Heart left ventricle (tissue), 16 donors: ENCODE measurements around the gene TNFRSF13B. TPM values are rescaled to one million over a fixed set of nuclear protein-coding genes. Genes with fewer than 3 reads are reported as not detected.

ENCODE experiments used
- ATAC-seq, 4 donors: fragments of 200-7000 bp; cut with Tn5 transposase; one replicate each; pipeline ENCODE4 v1.9.1; 2020 to 2022; ENCODE audit warnings: moderate library complexity in 4 of 4, mild to moderate bottlenecking in 3 of 4, moderate number of reproducible peaks in 1 of 4
- DNase-seq, 5 donors: peaks; one replicate each; pipeline ENCODE4 v3.0.0-alpha.2; 2020
- H3K27ac ChIP-seq, 12 donors: fragments of 200-600 bp; sonication (generic) in 4 of 12; one replicate each; pipeline versions ENCODE4 v1.5.0 to v1.8.0; 2016 to 2022; ENCODE audit warnings: mild to moderate bottlenecking in 2 of 12
- H3K27me3 ChIP-seq, 9 donors: fragments of 200-600 bp; sonication (generic) in 2 of 9; one replicate each; pipeline versions ENCODE4 v1.5.1 to v1.8.0; 2016 to 2022; ENCODE audit warnings: mild to moderate bottlenecking in 3 of 9
- H3K36me3 ChIP-seq, 9 donors: fragments of 200-600 bp; sonication (generic) in 2 of 9; one replicate each; pipeline versions ENCODE4 v1.5.0 to v1.8.0; 2018 to 2022; ENCODE audit warnings: mild to moderate bottlenecking in 2 of 9
- H3K4me1 ChIP-seq, 12 donors: fragments of 200-600 bp; sonication (generic) in 4 of 12; one replicate each; pipeline versions ENCODE4 v1.5.0 to v1.8.0; 2016 to 2022; ENCODE audit warnings: mild to moderate bottlenecking in 3 of 12
- H3K4me3 ChIP-seq, 12 donors: fragments of 200-600 bp; sonication (generic) in 4 of 12; one replicate each; pipeline versions ENCODE4 v1.5.0 to v1.8.0; 2017 to 2022; ENCODE audit warnings: mild to moderate bottlenecking in 9 of 12, moderate library complexity in 4 of 12
- H3K9me3 ChIP-seq, 12 donors: fragments of 200-600 bp; sonication (generic) in 4 of 12; one replicate each; pipeline versions ENCODE4 v1.5.0 to v1.8.0; 2016 to 2022; ENCODE audit warnings: mild to moderate bottlenecking in 1 of 12
- CTCF ChIP-seq, 12 donors: fragments of 200-600 bp; sonication (generic) in 4 of 12; IDR thresholded peaks; one replicate each; pipeline versions ENCODE4 v1.5.0 to v1.8.0; 2018 to 2022; ENCODE audit warnings: antibody characterized with exemption in 12 of 12, mild to moderate bottlenecking in 5 of 12
- POLR2A ChIP-seq, 2 donors: fragments of 450-650 bp; IDR thresholded peaks; one replicate each; pipeline ENCODE4 v1.6.1; 2017; ENCODE audit warnings: antibody characterized with exemption in 2 of 2, mild to moderate bottlenecking in 2 of 2, moderate library complexity in 2 of 2
- WGBS, 4 donors: extraction: QIAGEN DNeasy Blood & Tissue Kit in 2 of 4; methylation state at CpG; one replicate each; pipeline versions ENCODE4 v1.1.5 to v1.1.7; 2013 to 2018; 5-methylcytosine and 5-hydroxymethylcytosine counted together
- intact Hi-C, 10 donors: fragments of 100-400 bp; cut with DNase I; formaldehyde crosslinking; loops; one replicate each; pipeline versions ENCODE4 v1.11.1 to v1.14.2; 2022
- polyA plus RNA-seq, 2 donors: library from polyadenylated mRNA; stranded (reverse); fragments of 200-250 nt; gene quantifications; one replicate each; pipeline ENCODE4 v1.2.3, GENCODE V29; 2013
- total RNA-seq, 9 donors: library from RNA; depleted of rRNA in 2 of 9; stranded (reverse); fragments of >200 nt in 2 of 9; fragmentation: NEBNext Ultra II Directional in 3 of 9; extraction: Animal tissue kit (Norgen Biotek cat#: 25700) in 3 of 9; gene quantifications; one replicate each; pipeline versions ENCODE4 v1.1.0 to v1.2.4, GENCODE V29; 2016 to 2023
- donor health status: ischemic (EF 13 %, LVEDD 7.1; RV severe dilation, severe dysfunction).
- donor health status: healthy with polysubstance abuse.
- donor health status: DM: no; HTN: yes; CAD: no.
- donor health status: DM: no; HTN: no; CAD: no.
- donor health status: ischemic (EF 25% LVEDD 6.9; RV normal size, moderate dysfunction).
- donor health status: ischemic (EF 25% LVEDD 5.7; RV mildly dilated, moderate dysfunction).
- donor health status: healthy.
- donor health status: DM: yes; HTN: yes; CAD: no.
- donor health status: ischemic (EF 35%, LVEDD 5.7; RV mildly dilated, moderate dysfunction).
- donor health status: nonischemic (EF 11% LVEDD 7.7; RV severe dilation, severe dysfunction).
- donor health status: DM: yes; HTN: yes; CAD: no.
- donor health status: PGD.
- donor health status: ischemic (EF 29% LVEDD 5.4; RV normal size, mild dysfunction).
- donor health status: nonischemic (EF 23%, LVEDD 6.1; RV moderate dilation, normal function).

TNFRSF13B gene
- total and polyA plus RNA-seq, 11 donors = not detected

- H3K4me1 ChIP-seq = peaks cover 0 to 30% (median 6%) of the 10 kb centered on the region in 12 donors
- H3K27me3 ChIP-seq = no peaks in the 10 kb centered on the region
- H3K36me3 ChIP-seq = no peaks in the 10 kb centered on the region
- H3K4me3 ChIP-seq = no peak overlapping the region
- H3K9me3 ChIP-seq = no peaks in the 10 kb centered on the region
- DNase-seq (peak; percentile 70 to 92 (median 78)), ATAC-seq (peak in 3 of 4 donors; percentile 56 to 75 (median 71))
- H3K27ac ChIP-seq = no peak overlapping the region
- WGBS, 4 donors = 20 to 24% (median 23%) methylated on average over 10 to 16 of the region's 16 CpGs
- TF ChIP-seq CTCF (IDR thresholded peaks at IDR 0.05) = peak; percentile 65 to 82 (median 76)
- TF ChIP-seq POLR2A (IDR thresholded peaks at IDR 0.05) = no peak
- intact Hi-C loops = loop anchor here in 4 of 10 donors (2.0 to 5.0 kb wide), 4 partner anchors 69 to 455 kb away; no protein-coding TSS in a partner anchor
Observed at GRCh38 chr17:16991349-16992009, 19.6 kb upstream of the TNFRSF13B start.

GRCh38 chr17:16989953-16990860, 18.3 kb upstream of the TNFRSF13B start:
- no peaks in the 10 kb centered on the region for H3K36me3 ChIP-seq
- intact Hi-C loops = loop anchor here in 6 of 10 donors (2.0 to 10.0 kb wide), 5 partner anchors 68 to 453 kb away; no protein-coding TSS in a partner anchor
- TF ChIP-seq CTCF (IDR thresholded peaks at IDR 0.05) (no peak), POLR2A (IDR thresholded peaks at IDR 0.05) (no peak)
- no peaks in the 10 kb centered on the region for H3K27me3 ChIP-seq
- peaks cover 0 to 30% (median 6%) of the 10 kb centered on the region in 12 donors for H3K4me1 ChIP-seq
- H3K27ac ChIP-seq = peak overlapping the region in 1 of 12 donors; percentile 82
- H3K9me3 ChIP-seq = no peaks in the 10 kb centered on the region
- no peak for DNase-seq
- 91 to 96% (median 93%) methylated on average over 9 to 11 of the region's 11 CpGs for WGBS, 4 donors
- H3K4me3 ChIP-seq = no peak overlapping the region
- ATAC-seq = no peak

- ATAC-seq = no peak
- intact Hi-C loops = loop anchor here in 2 of 10 donors (5.0 to 10.0 kb wide), 2 partner anchors 67 to 445 kb away; no protein-coding TSS in a partner anchor
Observed at GRCh38 chr17:16989230-16989952, 17.5 kb upstream of the TNFRSF13B start.

More at GRCh38 chr17:16989230-16989952, 17.5 kb upstream of the TNFRSF13B start:
- Histone ChIP-seq H3K9me3 (no peaks in the 10 kb centered on the region), H3K27me3 (no peaks in the 10 kb centered on the region), H3K4me3 (no peak overlapping the region), H3K27ac (peak overlapping the region in 1 of 12 donors; percentile 82), H3K4me1 (peaks cover 0 to 30% (median 6%) of the 10 kb centered on the region in 12 donors), H3K36me3 (no peaks in the 10 kb centered on the region)
- WGBS, 4 donors = 78 to 87% (median 85%) methylated on average over 10 to 12 of the region's 12 CpGs
- no peak for DNase-seq
- TF ChIP-seq POLR2A (IDR thresholded peaks at IDR 0.05) (no peak), CTCF (IDR thresholded peaks at IDR 0.05) (no peak)
